ENCODE results near the gene DENND6B. TPM values are rescaled to one million over a fixed set of nuclear protein-coding genes. Genes with fewer than 3 reads are reported as not detected.
"Not testable (repeated sequence)": the region's sequence is repeated elsewhere in the genome, so short reads cannot be mapped to it uniquely, and the experiment has no call there.

The DENND6B gene, protein sequence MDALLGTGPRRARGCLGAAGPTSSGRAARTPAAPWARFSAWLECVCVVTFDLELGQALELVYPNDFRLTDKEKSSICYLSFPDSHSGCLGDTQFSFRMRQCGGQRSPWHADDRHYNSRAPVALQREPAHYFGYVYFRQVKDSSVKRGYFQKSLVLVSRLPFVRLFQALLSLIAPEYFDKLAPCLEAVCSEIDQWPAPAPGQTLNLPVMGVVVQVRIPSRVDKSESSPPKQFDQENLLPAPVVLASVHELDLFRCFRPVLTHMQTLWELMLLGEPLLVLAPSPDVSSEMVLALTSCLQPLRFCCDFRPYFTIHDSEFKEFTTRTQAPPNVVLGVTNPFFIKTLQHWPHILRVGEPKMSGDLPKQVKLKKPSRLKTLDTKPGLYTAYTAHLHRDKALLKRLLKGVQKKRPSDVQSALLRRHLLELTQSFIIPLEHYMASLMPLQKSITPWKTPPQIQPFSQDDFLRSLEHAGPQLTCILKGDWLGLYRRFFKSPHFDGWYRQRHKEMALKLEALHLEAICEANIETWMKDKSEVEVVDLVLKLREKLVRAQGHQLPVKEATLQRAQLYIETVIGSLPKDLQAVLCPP
- total RNA-seq (1 to 10 TPM; 3.9 to 4.3 TPM), polyA plus RNA-seq (0.67 TPM)

DNA sequence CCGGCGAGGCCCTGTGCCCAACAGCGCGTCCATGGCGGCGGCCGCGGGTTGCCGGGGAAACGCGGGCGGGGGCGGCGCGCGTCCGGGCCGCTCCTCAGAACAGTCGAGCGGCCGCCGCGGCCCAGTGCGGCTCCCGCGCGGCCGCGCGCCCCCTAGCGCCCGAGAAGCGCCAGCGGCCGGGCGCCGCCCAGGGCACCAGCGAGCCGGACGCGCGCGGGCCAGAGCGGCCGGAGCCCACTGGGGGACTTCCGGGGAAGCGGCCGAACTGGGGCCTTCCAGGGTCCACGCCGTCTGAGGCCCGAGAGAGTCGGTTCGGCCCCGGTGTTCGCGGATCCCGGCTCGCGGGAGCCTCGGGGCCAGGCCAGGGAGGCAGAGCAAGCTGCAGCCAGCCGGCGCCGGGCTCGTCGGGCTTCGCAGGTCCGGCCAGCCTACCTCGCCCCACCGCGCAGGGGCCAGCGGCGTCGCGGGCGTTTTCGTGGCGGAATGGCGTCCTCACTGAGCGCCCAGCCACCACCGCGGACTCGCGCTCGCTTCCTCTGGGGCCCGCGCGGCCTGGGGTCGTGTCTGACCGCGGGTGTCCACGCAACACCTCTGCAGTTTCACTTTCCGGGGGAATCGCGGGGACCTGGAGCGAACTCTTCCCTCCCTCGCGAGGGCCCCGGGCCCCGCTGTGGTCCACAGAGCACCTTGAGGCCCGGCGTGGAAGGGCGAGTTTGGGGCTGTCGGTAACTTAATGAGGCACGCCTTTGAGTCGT is at the start of gene DENND6B:
Gene DENND6B, minus strand, starts transcription at position 57 of the 755 bp plus-strand sequence. Its CDS starts 24 bp downstream, at position 33.
- H3K4me3 ChIP-seq (ENCODE audit: low read length): peak within 1 kb of the TSS; percentile 53
- Mint-ChIP-seq H3K27ac (peak within 1 kb of the TSS; percentile 37 to 95 (median 70)), H3K36me3 (no peaks in the 10 kb centered on the region), H3K4me1 (peaks cover 4 to 13% (median 13%) of the 10 kb centered on the region in 3 donors), H3K4me3 (peak within 1 kb of the TSS; percentile 78 to 91 (median 84)), H3K9me3 (no peaks in the 10 kb centered on the region), H3K27me3 (peaks cover 3 to 6% of the 10 kb centered on the region in 2 donors)
- peaks cover 7% of the 10 kb centered on the region for H3K4me1 ChIP-seq (ENCODE audit: insufficient read depth, low read length)
- CTCF ChIA-PET: interaction anchor here (1.0 to 4.5 kb wide), 13 partner anchors 8 to 293 kb away, joined by 3 to 33 read pairs (median 5); partner anchors contain the start of genes HDAC10, MAPK11, SCO2 and TUBGCP6
- no peaks in the 10 kb centered on the region for H3K9me3 ChIP-seq (ENCODE audit: low read length)
- H3K36me3 ChIP-seq (ENCODE audit: insufficient read depth, low read length): no peaks in the 10 kb centered on the region
- DNase-seq: peak; percentile 58 to 73 (median 64)
- POLR2A ChIA-PET: interaction anchor here (1.5 kb wide), 1 partner anchor 75 kb away, joined by 7 read pairs; the partner anchor contains the start of gene HDAC10
- H3K27me3 ChIP-seq (ENCODE audit: insufficient read depth, low read length, poor library complexity, severe bottlenecking): no peaks in the 10 kb centered on the region
- peak within 1 kb of the TSS; percentile 61 for H3K27ac ChIP-seq (ENCODE audit: low read depth, low read length)

DNA sequence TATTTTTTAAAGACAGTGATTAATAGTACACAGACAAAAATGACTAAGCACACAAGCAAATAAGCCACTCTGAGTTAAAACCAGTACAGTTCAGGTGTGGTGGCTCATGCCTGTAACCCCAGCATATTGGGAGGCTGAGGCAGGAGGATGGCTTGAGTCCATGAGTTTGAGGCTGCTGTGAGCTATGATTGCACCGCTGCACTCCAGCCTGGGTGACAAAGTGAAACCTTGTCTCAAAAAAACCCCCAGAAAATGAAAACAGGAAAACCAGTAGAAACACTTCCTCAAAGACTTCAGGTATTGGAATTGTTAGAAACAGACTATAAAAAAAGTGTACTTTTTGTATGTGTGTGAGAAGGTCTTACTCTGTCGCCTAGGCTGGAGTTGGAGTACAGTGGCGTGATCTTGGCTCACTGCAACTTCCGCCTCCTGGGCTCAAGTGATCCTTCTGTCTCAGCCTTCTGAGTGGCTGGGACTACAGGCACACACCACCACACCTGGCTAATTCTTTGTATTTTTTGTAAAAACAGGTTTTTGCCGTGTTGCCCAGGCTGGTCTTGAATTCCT is 49.4 kb upstream of the DENND6B start:
- POLR2A ChIA-PET: interaction anchor here (0.6 kb wide), 1 partner anchor 17 kb away, joined by 3 read pairs; no protein-coding TSS in a partner anchor
- DNase-seq: peak in 1 of 5 donors; percentile 7
- Histone ChIP-seq H3K27me3 (ENCODE audit: insufficient read depth, low read length, poor library complexity, severe bottlenecking) (no peaks in the 10 kb centered on the region), H3K4me1 (ENCODE audit: insufficient read depth, low read length) (peaks cover 13% of the 10 kb centered on the region), H3K4me3 (ENCODE audit: low read length) (no peak overlapping the region), H3K36me3 (ENCODE audit: insufficient read depth, low read length) (peaks cover 14% of the 10 kb centered on the region), H3K9me3 (ENCODE audit: low read length) (no peaks in the 10 kb centered on the region), H3K27ac (ENCODE audit: low read depth, low read length) (no peak overlapping the region)
- peak overlapping the region in 2 of 8 donors; percentile 32 to 54 for H3K27ac Mint-ChIP-seq
- H3K9me3 Mint-ChIP-seq: no peaks in the 10 kb centered on the region
- peaks cover 0 to 50% (median 10%) of the 10 kb centered on the region in 3 donors for H3K36me3 Mint-ChIP-seq
- peak overlapping the region in 1 of 7 donors; percentile 27 for H3K4me3 Mint-ChIP-seq
- CTCF ChIA-PET: interaction anchor here (1.2 kb wide), 1 partner anchor 134 kb away, joined by 3 read pairs; no protein-coding TSS in a partner anchor
- H3K27me3 Mint-ChIP-seq: no peaks in the 10 kb centered on the region
- peaks cover 6 to 22% (median 15%) of the 10 kb centered on the region in 3 donors for H3K4me1 Mint-ChIP-seq

DNA sequence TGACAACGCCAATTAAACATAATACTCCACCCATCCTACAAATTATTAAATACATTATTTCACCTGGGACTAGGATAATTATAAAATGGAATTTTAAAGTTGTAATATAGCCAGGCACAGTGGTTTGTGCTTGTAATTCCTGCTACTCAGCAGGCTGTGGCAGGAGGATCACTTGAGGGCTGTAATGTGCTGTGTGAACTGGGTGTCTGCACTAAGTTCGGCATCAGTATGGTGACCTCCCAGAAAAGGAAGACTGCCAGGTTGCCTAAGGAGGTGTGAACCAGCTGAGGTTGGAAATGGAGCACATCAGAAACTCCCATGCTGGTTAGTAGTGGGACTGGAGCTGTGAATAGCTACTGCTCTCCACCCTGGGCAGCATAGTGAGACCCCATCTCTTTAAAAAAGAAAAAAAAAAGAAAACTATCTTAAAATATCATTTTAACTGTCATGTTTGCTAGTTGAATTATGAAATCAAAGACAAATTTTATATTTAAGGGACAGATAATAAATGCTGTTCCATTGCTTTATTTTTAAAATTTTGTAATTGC is 44.4 kb upstream of the DENND6B start:
- no peak overlapping the region for H3K4me3 Mint-ChIP-seq
- no peak for DNase-seq
- POLR2A ChIA-PET: no interaction called here

DNA sequence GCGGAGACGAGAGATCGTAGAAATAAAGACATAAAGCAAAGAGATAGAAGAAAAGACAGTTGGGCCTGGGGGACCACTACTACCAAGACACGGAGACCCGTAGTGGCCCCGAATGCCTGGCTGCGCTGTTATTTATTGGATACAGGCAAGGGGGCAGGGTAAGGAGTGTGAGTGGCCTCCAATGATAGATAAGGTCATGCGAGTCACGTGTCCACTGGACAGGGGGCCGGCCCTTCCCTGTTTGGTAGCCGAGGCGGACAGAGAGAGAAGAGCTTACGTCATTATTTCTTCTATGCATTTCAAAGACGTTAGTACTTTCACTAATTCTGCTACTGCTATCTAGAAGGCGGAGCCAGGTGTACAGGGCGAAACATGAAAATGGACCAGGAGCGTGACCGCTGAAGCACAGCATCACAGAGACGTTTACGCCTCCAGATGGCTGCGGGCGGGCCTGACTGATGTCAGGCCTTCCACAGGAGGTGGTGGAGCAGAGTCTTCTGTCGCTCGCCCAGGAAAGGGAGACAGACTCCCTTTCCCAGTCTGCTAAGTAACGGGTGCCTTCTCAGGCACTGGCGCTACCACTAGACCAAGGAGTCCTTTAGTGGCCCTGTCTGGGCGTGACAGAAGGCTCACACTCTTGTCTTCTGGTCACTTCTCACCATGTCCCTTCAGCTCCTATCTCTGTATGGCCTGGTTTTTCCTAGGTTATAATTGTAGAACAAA is 41.1 kb upstream of the DENND6B start:
- POLR2A ChIA-PET: interaction anchor here (0.5 kb wide), 1 partner anchor 252 kb away, joined by 4 read pairs; no protein-coding TSS in a partner anchor
- peaks cover 6% of the 10 kb centered on the region for H3K4me1 ChIP-seq (ENCODE audit: insufficient read depth, low read length)
- H3K4me3 ChIP-seq (ENCODE audit: low read length): no peak overlapping the region
- CTCF ChIA-PET: no interaction called here
- Mint-ChIP-seq H3K36me3 (peaks cover 0 to 41% (median 12%) of the 10 kb centered on the region in 3 donors), H3K27me3 (no peaks in the 10 kb centered on the region), H3K4me3 (no peak overlapping the region), H3K4me1 (peaks cover 20 to 40% (median 36%) of the 10 kb centered on the region in 3 donors), H3K27ac (peak overlapping the region in 2 of 8 donors; percentile 80 to 84), H3K9me3 (no peaks in the 10 kb centered on the region)
- no peaks in the 10 kb centered on the region for H3K27me3 ChIP-seq (ENCODE audit: insufficient read depth, low read length, poor library complexity, severe bottlenecking)
- no peak overlapping the region for H3K27ac ChIP-seq (ENCODE audit: low read depth, low read length)
- no peaks in the 10 kb centered on the region for H3K36me3 ChIP-seq (ENCODE audit: insufficient read depth, low read length)
- no peak for DNase-seq
- no peaks in the 10 kb centered on the region for H3K9me3 ChIP-seq (ENCODE audit: low read length)

More for the DNA sequence above, 44.4 kb upstream of the DENND6B start:
- CTCF ChIA-PET: interaction anchor here (1.5 kb wide), 1 partner anchor 155 kb away, joined by 3 read pairs; the partner anchor contains the start of gene SCO2
- Mint-ChIP-seq H3K9me3 (no peaks in the 10 kb centered on the region), H3K4me1 (peaks cover 13 to 29% (median 27%) of the 10 kb centered on the region in 3 donors), H3K27ac (no peak overlapping the region), H3K27me3 (no peaks in the 10 kb centered on the region), H3K36me3 (peaks cover 0 to 55% (median 8%) of the 10 kb centered on the region in 3 donors)
- Histone ChIP-seq H3K27ac (ENCODE audit: low read depth, low read length) (no peak overlapping the region), H3K27me3 (ENCODE audit: insufficient read depth, low read length, poor library complexity, severe bottlenecking) (no peaks in the 10 kb centered on the region), H3K9me3 (ENCODE audit: low read length) (no peaks in the 10 kb centered on the region), H3K36me3 (ENCODE audit: insufficient read depth, low read length) (peaks cover 14% of the 10 kb centered on the region), H3K4me1 (ENCODE audit: insufficient read depth, low read length) (peaks cover 11% of the 10 kb centered on the region), H3K4me3 (ENCODE audit: low read length) (no peak overlapping the region)

DNA sequence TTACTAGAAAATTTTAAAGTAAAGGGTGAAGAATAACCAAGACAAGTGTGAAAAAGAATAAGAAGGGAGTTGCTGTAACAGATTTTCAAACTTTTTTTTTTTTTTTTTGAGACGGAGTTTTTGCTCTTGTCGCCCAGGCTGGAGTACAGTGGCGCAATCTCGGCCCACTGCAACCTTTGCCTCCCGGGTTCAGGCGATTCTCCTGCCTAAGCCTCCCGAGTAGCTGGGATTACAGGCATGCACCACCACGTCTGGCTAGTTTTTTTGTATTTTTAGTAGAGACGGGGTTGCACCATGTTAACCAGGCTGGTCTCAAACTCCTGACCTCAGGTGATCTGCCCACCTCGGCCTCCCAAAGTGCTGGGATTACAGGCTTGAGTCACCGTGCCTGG is 37.0 kb upstream of the DENND6B start:
- POLR2A ChIA-PET; H3K9me3 ChIP-seq (ENCODE audit: low read length): not testable (repeated sequence)
- peaks cover 48 to 73% (median 68%) of the 10 kb centered on the region in 3 donors for H3K4me1 Mint-ChIP-seq

DNA sequence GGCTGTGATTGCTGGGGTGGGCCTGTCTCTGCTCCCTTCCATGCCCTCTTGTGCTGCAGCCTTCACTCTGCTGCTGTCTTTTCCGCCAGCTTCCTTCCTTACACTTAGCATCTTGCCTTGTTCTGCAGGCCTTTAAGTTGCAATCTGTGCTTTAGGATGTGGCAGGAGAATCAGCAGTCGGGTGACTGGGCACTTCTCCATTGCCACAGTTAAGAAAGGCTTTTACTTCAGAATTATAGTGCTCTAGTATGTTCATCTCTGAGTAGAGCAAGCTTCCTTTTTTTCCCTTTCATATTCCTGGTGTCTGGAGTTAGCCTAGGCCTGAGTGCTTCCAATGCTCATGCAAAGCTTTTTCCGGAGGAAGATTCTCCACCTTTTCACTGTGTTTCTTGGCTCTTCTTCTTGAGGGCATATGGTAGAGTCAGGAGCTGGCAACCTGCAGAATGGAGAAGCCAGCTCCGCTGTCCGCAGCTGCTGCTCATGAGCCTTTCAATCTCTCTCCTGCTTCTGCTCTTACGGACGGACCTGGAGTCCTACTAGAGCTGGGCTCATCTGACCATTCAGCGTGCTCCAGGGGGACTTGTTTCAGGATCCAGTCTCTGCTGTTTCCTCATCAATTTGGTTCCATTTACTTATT is 36.5 kb upstream of the DENND6B start:
- ChIA-PET CTCF (interaction anchor here (0.9 kb wide), 1 partner anchor 22 kb away, joined by 4 read pairs; no protein-coding TSS in a partner anchor), POLR2A (interaction anchor here (0.6 kb wide), 1 partner anchor 37 kb away, joined by 4 read pairs; no protein-coding TSS in a partner anchor)
- Histone ChIP-seq H3K9me3 (ENCODE audit: low read length) (no peaks in the 10 kb centered on the region), H3K27me3 (ENCODE audit: insufficient read depth, low read length, poor library complexity, severe bottlenecking) (no peaks in the 10 kb centered on the region), H3K4me3 (ENCODE audit: low read length) (no peak overlapping the region), H3K36me3 (ENCODE audit: insufficient read depth, low read length) (peaks cover 10% of the 10 kb centered on the region), H3K4me1 (ENCODE audit: insufficient read depth, low read length) (peaks cover 33% of the 10 kb centered on the region), H3K27ac (ENCODE audit: low read depth, low read length) (no peak overlapping the region)
- peaks cover 9 to 43% (median 17%) of the 10 kb centered on the region in 3 donors for H3K36me3 Mint-ChIP-seq
- DNase-seq: no peak
- no peaks in the 10 kb centered on the region for H3K27me3 Mint-ChIP-seq
- H3K27ac Mint-ChIP-seq: peak overlapping the region; percentile 74 to 91 (median 83)
- H3K9me3 Mint-ChIP-seq: no peaks in the 10 kb centered on the region
- H3K4me3 Mint-ChIP-seq: peak overlapping the region in 3 of 7 donors; percentile 18 to 34 (median 23)
- peaks cover 53 to 78% (median 73%) of the 10 kb centered on the region in 3 donors for H3K4me1 Mint-ChIP-seq

More for the DNA sequence above, 37.0 kb upstream of the DENND6B start:
- Mint-ChIP-seq H3K27ac (peak overlapping the region in 3 of 8 donors; percentile 74 to 84 (median 76)), H3K36me3 (peaks cover 9 to 44% (median 17%) of the 10 kb centered on the region in 3 donors)
- not testable (repeated sequence) for DNase-seq; H3K27me3 Mint-ChIP-seq; H3K27ac ChIP-seq (ENCODE audit: low read depth, low read length); H3K4me3 ChIP-seq (ENCODE audit: low read length); H3K4me3 Mint-ChIP-seq; H3K27me3 ChIP-seq (ENCODE audit: insufficient read depth, low read length, poor library complexity, severe bottlenecking); H3K9me3 Mint-ChIP-seq
- CTCF ChIA-PET: interaction anchor here (0.9 kb wide), 1 partner anchor 22 kb away, joined by 4 read pairs; no protein-coding TSS in a partner anchor
- Histone ChIP-seq H3K4me1 (ENCODE audit: insufficient read depth, low read length) (peaks cover 33% of the 10 kb centered on the region), H3K36me3 (ENCODE audit: insufficient read depth, low read length) (peaks cover 10% of the 10 kb centered on the region)
